HG03565 (cell line): ENCODE results near the gene PLEKHB2.
"Not testable (repeated sequence)": the region's sequence is repeated elsewhere in the genome, so short reads cannot be mapped to it uniquely, and the experiment has no call there.

Experiments used
- ATAC-seq: cut with Tn5 transposase; IDR thresholded peaks from one replicate; pipeline ENCODE4 v1.9.1; 2021; ENCODE audit warnings: mild to moderate bottlenecking, moderate library complexity; ENCODE audit not compliant: unreplicated experiment

The PLEKHB2 gene

GRCh38 chr2:131093696-131094462, 11.3 kb upstream of the PLEKHB2 start:
- peak; percentile 48 for ATAC-seq

GRCh38 chr2:131094463-131095281, 10.5 kb upstream of the PLEKHB2 start:
- no peak for ATAC-seq

GRCh38 chr2:131103165-131103564, 2.0 kb upstream of the PLEKHB2 start:
- ATAC-seq, result no peak

GRCh38 chr2:131104487-131105155, 515 bp upstream of the PLEKHB2 start:
- ATAC-seq, result peak; percentile 50

GRCh38 chr2:131105950-131106801, 1.0 kb downstream of the PLEKHB2 start:
- ATAC-seq, result no peak

- no peak for ATAC-seq
These were observed 7.4 kb downstream of the PLEKHB2 start for GRCh38 chr2:131112529-131112928.

- ATAC-seq, result no peak
These were observed 8.6 kb downstream of the PLEKHB2 start for GRCh38 chr2:131113566-131114227.

GRCh38 chr2:131114950-131115349, 9.8 kb downstream of the PLEKHB2 start:
- not testable (repeated sequence) for ATAC-seq

GRCh38 chr2:131115752-131116151, 10.6 kb downstream of the PLEKHB2 start:
- no peak for ATAC-seq

GRCh38 chr2:131120815-131121317, 15.7 kb downstream of the PLEKHB2 start:
- no peak for ATAC-seq

- no peak for ATAC-seq
These were observed 16.3 kb downstream of the PLEKHB2 start for GRCh38 chr2:131121464-131121863.

GRCh38 chr2:131122496-131122895, 17.4 kb downstream of the PLEKHB2 start:
- ATAC-seq, result no peak

GRCh38 chr2:131123192-131123591, 18.1 kb downstream of the PLEKHB2 start:
- ATAC-seq, result no peak

GRCh38 chr2:131125195-131125757, 20.1 kb downstream of the PLEKHB2 start:
- no peak for ATAC-seq

GRCh38 chr2:131126436-131126835, 21.3 kb downstream of the PLEKHB2 start:
- no peak for ATAC-seq

- no peak for ATAC-seq
These were observed 21.9 kb downstream of the PLEKHB2 start for GRCh38 chr2:131127076-131127475.

GRCh38 chr2:131127981-131128380, 22.8 kb downstream of the PLEKHB2 start:
- ATAC-seq, result no peak

- no peak for ATAC-seq
These were observed 25.1 kb downstream of the PLEKHB2 start for GRCh38 chr2:131130298-131130596.

- no peak for ATAC-seq
These were observed 27.6 kb downstream of the PLEKHB2 start for GRCh38 chr2:131132729-131133128.

GRCh38 chr2:131140581-131140980, 35.4 kb downstream of the PLEKHB2 start:
- no peak for ATAC-seq
